Endometrial microvascular endothelial cells (primary cell): ENCODE measurements around the gene TTLL4. TPM values are rescaled to one million over a fixed set of nuclear protein-coding genes. Genes with fewer than 3 reads are reported as not detected.

Experiments used
- in situ Hi-C: cut with HindIII; loops from 2 replicates; pipeline ENCODE4 v1.10.0; 2017; ENCODE audit warnings: low sequenced_read_pairs, low pct_unique_long_range_greater_than_20kb; ENCODE audit errors: inconsistent ontology term
- total RNA-seq: library from RNA; depleted of rRNA; stranded (reverse); fragments of >200 nt; gene quantifications from one replicate; pipeline ENCODE4 v1.2.3, GENCODE V29; 2015; ENCODE audit errors: inconsistent ontology term

TTLL4 gene
- total RNA-seq, 1 donor from 2014 or later: 24.1 TPM

- in situ Hi-C loops: no loop called here
Observed at GRCh38 chr2:218773881-218774280, 63.2 kb downstream of the TTLL4 start.

- in situ Hi-C loops: no loop called here
Observed at GRCh38 chr2:218776488-218776887, 65.9 kb downstream of the TTLL4 start.

GRCh38 chr2:218777276-218777990 is 66.8 kb downstream of the TTLL4 start:
- in situ Hi-C loops: no loop called here

- in situ Hi-C loops: no loop called here
Observed at GRCh38 chr2:218780046-218780445, 69.4 kb downstream of the TTLL4 start.

GRCh38 chr2:218780851-218781690 is 70.4 kb downstream of the TTLL4 start:
- in situ Hi-C loops: no loop called here

- in situ Hi-C loops: no loop called here
Observed at GRCh38 chr2:218781691-218782527, 71.3 kb downstream of the TTLL4 start, which contains the start of gene CYP27A1. TSS of gene CYP27A1 (plus strand) at chr2:218782147. CDS start at chr2:218782183, 36 bp downstream.

GRCh38 chr2:218782528-218782844 is 71.9 kb downstream of the TTLL4 start:
- in situ Hi-C loops: no loop called here

GRCh38 chr2:218783688-218784087 is 73.1 kb downstream of the TTLL4 start:
- in situ Hi-C loops: no loop called here

- in situ Hi-C loops: no loop called here
Observed at GRCh38 chr2:218785103-218785502, 74.5 kb downstream of the TTLL4 start.

- in situ Hi-C loops: no loop called here
Observed at GRCh38 chr2:218786133-218786532, 75.5 kb downstream of the TTLL4 start.

- in situ Hi-C loops: no loop called here
Observed at GRCh38 chr2:218788529-218789255, 78.1 kb downstream of the TTLL4 start.

- in situ Hi-C loops: no loop called here
Observed at GRCh38 chr2:218792433-218792832, 81.8 kb downstream of the TTLL4 start.

- in situ Hi-C loops: no loop called here
Observed at GRCh38 chr2:218796691-218797090, 86.1 kb downstream of the TTLL4 start.

- in situ Hi-C loops: no loop called here
Observed at GRCh38 chr2:218798767-218799504, 88.3 kb downstream of the TTLL4 start.

GRCh38 chr2:218799990-218800389 is 89.4 kb downstream of the TTLL4 start:
- in situ Hi-C loops: no loop called here

- in situ Hi-C loops: no loop called here
Observed at GRCh38 chr2:218802386-218802994, 91.9 kb downstream of the TTLL4 start.

- in situ Hi-C loops: no loop called here
Observed at GRCh38 chr2:218804817-218805216, 94.2 kb downstream of the TTLL4 start.
